ENCODE measurements around the gene ADRA2B.

DNA sequence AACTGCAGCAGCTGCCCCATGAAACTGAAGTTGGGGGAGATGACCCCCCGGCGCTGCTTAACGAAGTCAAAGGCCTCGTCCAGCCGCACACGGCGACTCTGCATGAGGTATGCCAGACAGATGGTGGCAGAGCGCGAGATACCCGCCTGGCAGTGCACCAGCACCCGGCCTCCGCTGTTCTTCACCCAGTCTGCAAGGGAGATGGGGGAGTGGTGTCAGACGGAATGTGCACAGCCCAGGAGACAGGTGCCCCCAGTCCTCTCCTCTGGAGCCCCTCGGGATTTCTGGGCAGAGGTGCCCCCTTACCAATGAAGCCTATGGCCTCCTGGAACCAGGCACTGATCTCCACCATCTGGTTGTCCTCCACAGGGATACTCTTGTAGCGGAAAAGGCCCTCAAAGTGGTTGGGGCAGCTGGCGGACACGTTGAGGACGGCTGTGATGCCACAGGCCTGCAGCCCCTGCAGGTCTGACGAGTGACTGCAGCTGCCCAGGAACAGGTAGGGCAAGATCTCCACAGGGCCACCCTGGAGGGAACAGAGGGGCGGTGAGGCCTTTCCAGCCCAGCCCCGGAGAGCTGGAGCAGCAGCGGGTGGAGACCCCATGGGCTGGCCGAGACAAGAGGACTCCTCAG is 27.6 kb upstream of the ADRA2B start:
- TF ChIP-seq, protein P1, sequence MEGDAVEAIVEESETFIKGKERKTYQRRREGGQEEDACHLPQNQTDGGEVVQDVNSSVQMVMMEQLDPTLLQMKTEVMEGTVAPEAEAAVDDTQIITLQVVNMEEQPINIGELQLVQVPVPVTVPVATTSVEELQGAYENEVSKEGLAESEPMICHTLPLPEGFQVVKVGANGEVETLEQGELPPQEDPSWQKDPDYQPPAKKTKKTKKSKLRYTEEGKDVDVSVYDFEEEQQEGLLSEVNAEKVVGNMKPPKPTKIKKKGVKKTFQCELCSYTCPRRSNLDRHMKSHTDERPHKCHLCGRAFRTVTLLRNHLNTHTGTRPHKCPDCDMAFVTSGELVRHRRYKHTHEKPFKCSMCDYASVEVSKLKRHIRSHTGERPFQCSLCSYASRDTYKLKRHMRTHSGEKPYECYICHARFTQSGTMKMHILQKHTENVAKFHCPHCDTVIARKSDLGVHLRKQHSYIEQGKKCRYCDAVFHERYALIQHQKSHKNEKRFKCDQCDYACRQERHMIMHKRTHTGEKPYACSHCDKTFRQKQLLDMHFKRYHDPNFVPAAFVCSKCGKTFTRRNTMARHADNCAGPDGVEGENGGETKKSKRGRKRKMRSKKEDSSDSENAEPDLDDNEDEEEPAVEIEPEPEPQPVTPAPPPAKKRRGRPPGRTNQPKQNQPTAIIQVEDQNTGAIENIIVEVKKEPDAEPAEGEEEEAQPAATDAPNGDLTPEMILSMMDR (IDR thresholded peaks at IDR 0.05), result peak; percentile 23; the same call in 1 of the 2 replicates
- no peak for TF ChIP-seq ZFX (IDR thresholded peaks at IDR 0.05; ENCODE audit: borderline replicate concordance)
